GM12892 (cell line): Measurements from ENCODE around the gene GRID1.

Experiments used
- POLR2A ChIP-seq: IDR thresholded peaks from 2 replicates; pipeline ENCODE4 v1.6.1; 2011; ENCODE audit warnings: low read depth, low read length, control low read depth
- POLR2AphosphoS5 ChIP-seq: IDR thresholded peaks from 2 replicates; pipeline ENCODE4 v1.6.1; 2011; ENCODE audit warnings: low read depth, low read length, control low read depth

DNA sequence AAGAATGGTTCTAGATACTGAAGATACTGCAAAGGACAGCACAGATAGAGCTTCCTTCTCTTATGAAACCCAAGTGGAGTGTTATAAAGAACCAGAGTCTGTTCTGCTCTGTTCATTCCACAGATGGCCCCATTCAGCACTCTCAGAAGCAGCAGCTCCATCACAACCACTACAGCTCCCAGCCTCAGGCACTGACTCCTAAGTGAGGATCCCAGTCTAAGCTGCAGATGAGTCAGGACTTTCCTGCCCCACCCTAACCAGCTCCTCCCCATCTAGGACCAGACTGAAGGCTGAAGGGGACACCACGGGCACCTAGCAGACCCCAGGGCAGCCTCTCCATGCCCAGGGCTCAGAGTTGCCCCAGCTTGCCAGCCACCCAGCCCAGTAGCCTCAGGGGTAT, 379.8 kb downstream of the GRID1 start:
- TF ChIP-seq POLR2A (no peak), POLR2AphosphoS5 (no peak)
